ENCODE data around the gene ATP6V0D1.

ATP6V0D1 gene

GRCh38 chr16:67407176-67407787 is 73.7 kb downstream of the ATP6V0D1 start:
- peak; percentile 62 for DNase-seq (ENCODE audit: low read depth)

DNA sequence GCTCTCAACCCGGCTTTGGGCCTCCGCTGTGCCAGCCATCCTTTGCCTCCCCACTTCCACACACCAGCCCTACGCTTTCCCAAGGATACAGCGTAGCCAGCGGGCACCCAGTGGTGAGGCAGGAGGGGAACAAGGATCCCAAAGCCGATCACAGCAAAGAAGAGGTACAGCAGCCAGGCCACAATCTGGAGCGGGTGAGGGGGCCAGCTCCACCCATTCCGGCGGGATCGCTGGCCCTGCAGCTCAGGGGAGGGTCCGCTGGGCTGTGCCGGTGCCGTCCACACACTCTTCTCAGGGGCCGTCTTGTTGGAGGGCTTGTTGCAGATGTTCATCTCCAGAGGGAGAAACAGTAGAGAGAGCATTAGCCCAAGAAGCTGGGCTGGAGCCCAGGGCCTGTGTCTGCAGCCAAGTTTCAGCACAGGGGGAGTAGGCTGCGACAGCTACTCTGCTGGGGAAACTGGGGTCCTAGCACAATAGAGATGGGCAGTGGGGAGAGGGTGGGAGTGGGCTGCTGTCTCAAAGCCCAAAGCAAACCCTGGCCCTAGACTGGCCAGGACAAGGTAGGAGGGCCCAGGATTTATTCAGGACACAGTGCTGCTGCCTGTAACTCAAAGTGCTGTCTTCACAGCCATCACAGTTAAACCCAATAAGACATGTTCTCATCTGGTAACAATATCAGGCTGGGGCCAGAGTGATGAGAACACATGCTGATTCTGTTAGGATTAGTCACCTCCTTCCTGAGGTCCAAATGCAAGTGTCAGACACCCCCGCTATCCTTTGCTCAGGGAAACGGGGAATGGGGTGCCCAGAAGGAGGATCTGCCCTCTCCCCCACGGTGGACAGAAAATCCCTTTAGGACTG is 74.6 kb downstream of the ATP6V0D1 start:
- peak; percentile 83 for DNase-seq (ENCODE audit: low read depth)

DNA sequence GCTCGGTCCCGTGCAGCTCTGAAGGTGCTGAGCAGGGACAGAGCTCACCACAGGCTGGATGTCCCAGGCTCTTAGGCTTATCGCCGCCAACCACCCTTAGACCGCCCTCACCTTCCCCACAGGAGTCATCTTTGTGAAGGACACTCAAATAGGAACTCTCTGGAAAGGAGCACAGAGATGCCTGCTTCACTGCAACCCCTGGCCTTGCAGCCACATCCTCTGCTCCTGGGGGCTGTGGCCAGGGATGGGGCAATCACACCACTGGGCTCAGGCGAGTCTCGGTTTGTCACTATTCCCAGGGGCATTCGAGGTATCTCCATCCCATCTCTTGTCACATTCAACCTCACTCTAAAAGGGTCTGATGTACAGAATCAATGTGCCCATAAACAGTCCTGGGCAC is 75.6 kb downstream of the ATP6V0D1 start:
- DNase-seq (ENCODE audit: low read depth) = no peak

DNA sequence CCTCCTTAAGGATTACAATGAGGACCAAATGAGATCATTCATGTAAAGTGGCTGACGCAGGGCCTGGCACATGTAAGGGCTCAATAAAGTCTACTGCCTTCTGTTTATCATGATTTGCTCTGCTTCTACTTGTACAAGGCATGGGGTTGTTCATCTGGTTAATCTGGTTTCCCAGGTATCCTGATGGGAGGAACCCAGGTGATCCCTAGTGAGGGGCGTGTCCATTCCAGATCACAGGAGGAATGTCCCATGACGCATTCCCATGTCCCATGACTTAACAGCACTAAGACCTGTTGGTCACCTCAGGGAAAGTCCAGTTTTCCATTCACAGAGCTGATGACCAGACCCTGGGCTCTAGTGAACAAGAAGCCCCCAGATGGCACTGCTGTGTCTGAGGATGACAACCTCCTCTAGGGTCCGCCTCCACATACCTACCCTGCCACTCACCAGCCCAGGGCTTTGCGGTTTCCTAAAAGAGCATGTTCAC is 76.2 kb downstream of the ATP6V0D1 start:
- no peak for DNase-seq (ENCODE audit: low read depth)

DNA sequence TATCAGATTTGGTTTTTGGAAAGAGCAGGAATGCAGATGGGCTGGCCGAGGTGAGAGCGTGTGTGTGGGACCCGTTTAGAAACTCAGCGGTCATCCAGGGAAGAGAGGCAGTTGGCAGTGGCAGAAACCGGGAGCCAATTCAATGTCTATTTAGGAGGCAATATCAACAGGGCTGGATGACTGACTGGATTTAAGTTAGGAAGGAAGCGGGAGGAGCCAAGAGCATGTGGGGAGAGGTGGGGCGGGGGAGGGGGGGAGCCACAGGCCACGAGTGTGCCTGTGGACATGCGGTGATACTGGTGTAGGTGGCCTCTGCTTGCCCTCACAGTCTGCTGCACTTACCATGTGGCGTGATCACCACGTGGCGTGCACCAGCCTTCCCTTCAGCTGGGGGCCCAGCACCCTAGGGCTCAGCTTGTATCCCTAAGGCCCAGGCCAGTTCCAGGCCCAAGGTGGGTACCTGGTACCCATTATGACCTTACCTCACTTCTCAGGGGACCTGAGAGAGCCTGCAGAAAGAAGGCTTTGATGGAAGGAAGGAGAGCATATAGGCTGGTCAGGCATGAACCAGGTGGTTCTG is 76.9 kb downstream of the ATP6V0D1 start:
- no peak for DNase-seq (ENCODE audit: low read depth)

DNA sequence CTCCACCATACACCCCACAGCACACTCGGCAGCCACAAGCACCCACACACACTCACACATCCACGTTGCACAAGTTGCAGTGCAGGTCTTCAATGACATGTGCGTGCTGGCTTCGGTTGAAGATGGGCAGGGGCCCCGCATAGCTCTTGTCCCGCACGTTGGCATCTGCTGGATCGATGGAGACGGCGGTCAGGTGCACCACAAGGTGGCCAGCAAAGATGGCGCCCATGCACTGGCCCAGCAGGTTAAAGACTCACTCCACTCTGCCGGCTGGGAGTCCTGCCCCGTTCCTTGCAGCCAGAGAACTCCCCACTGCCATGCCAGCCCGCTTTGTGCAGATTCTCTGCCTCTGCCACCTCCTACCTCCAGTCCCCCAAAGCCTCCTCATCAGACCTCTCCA is 80.1 kb downstream of the ATP6V0D1 start:
- no peak for DNase-seq (ENCODE audit: low read depth)

DNA sequence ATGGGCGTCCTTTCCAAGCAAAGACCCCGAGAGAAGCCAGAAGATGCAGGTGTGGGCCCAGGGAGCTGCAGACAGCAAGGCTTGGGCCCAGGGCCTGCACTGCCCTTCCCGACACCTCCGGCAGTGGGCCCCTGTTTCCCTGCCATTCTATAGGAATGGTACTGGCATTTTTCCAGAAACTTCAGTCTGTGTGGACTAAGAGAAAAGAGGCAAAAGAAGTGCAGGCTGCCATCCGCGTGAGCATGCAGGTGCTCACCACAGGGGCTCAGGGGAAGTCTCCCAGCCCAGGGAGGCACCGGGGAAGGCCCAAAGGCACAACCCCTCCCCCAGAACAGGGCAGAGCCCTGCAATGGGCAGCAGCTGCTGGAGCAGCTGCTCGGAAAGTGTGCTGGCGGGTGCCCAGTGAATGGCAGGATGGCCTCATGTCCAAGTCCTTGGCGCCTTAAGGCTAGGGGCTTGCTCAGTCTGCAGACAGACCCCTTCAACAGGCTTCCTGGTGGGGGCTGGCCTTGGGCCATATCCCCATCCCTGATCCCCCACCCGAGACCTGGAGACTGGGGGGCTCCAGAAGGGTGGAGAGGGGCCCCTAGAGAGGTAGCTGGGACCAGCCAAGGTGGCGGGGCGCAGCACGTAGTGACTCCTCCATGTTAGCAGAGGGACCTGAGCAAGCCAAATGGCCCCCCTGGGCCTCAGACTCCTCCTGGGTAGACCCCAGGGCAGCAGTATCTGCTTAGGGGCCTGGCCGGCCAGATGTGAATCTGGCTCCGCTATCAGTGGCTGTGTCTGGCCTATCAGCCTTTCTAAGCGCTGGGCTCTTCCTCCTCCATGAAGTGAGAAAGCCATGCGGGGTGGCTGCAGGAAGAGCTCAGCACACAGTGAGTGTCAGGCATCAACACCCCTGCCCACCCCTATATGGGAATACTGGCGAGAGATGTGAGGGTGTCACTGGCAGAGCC is 80.9 kb downstream of the ATP6V0D1 start:
- no peak for DNase-seq (ENCODE audit: low read depth)

GRCh38 chr16:67399218-67399733 is 81.7 kb downstream of the ATP6V0D1 start:
- DNase-seq (ENCODE audit: low read depth) = no peak

- DNase-seq (ENCODE audit: low read depth) = no peak
These were observed 82.3 kb downstream of the ATP6V0D1 start for GRCh38 chr16:67398546-67399217.

- no peak for DNase-seq (ENCODE audit: low read depth)
These were observed 83.0 kb downstream of the ATP6V0D1 start for GRCh38 chr16:67397812-67398545.

GRCh38 chr16:67397036-67397801 is 83.7 kb downstream of the ATP6V0D1 start:
- no peak for DNase-seq (ENCODE audit: low read depth)

- peak; percentile 59 for DNase-seq (ENCODE audit: low read depth)
These were observed 84.6 kb downstream of the ATP6V0D1 start for GRCh38 chr16:67396159-67397035.

DNA sequence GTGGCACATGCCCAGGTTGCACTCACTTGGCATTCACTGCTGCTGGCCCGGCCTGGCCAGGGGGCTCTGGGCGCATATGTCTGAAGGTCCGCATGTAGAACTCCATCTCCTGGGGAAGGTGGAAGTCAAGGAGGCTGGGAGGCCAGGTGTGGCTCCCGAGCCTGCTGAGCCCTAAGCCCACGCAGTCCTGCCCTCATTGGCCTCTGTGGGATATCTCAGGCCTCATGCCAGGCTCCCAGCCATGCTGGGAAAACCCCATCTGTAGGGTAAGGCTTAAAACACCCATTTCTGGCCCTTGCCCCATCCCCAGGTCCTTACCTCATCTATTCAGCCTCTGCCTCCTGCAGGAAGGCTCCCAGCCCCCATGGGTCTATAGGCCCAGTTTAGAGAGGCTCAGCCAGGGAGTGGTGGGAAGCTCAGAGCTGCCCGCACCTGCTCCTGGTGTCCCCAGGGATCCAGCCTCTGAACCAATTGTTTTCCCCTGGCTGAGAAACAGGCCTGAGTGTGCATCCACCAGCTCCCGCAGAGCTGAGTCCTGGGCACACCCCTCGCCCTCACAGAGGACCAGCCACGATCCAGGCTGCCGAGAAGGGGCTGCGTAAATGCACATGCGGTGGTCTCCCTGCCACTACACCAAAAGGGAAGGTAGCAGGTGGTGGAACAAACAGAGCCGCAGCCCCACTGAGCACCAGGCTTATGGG is 85.3 kb downstream of the ATP6V0D1 start:
- no peak for DNase-seq (ENCODE audit: low read depth)

- no peak for DNase-seq (ENCODE audit: low read depth)
These were observed 85.9 kb downstream of the ATP6V0D1 start for GRCh38 chr16:67395105-67395457.

- DNase-seq (ENCODE audit: low read depth) = no peak
These were observed 86.5 kb downstream of the ATP6V0D1 start for GRCh38 chr16:67394155-67395104.

DNA sequence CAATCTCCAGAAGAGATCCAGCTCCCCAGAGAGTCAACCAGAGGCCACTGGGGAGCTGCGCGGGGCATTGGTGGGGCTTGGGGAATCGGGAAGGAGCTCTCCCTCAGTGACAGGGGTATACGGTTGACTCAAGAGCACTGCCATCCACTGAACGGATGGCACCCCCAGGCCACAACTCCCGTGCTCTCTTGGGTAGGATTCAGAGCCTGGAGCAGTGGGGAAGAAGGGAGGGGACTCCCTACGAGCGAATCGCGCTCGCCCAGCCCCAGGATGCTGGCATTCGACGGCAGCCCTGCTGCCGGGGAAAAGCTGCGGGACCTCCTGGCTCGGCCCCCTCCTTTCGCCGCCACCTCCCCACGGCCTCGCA is 87.2 kb downstream of the ATP6V0D1 start:
- DNase-seq (ENCODE audit: low read depth) = no peak

All from fibroblast of gingiva (primary cell).